ENCODE data around the gene WFDC6. TPM values are rescaled to one million over a fixed set of nuclear protein-coding genes. Genes with fewer than 3 reads are reported as not detected.

The WFDC6 gene
- total and polyA plus RNA-seq, 2 of the 8 experiments (the other 6 are each of a cell fraction or from before 2014, with no cell fraction given), result not detected

DNA sequence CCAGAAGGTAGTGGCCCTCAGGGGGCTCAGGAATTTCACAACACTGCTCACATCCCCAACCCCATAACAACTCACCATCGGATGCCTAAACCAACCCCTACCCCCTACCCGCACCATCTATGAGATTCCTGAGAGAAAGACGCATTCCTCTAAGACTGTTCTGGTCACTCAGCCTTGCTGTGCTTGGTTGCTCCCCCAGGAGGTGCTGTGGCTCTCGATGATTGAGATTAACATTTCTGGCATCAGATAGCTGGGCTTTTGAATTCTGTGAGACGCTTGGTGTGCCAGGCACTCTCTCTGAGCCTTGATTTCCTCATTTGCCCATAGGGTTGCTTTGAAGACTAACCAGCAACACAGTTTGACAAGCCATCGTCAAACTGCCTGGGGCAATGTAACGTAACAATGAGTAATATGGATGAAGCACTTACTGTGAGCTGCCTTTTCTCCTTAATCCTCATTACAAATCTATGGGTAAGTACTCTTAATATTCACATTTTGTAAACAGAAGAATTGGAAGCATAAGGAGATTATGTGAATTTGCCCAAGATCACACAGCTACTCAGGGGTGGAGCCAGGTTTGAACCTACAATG lies 978 bp downstream of the WFDC6 start:
- TF ChIP-seq TEAD4 (IDR thresholded peaks at IDR 0.05; ENCODE audit: low read depth, low read length) (peak; percentile 48; the same call in 1 of the 2 replicates), NRF1 (IDR thresholded peaks at IDR 0.05; ENCODE audit: low read depth, low read length) (no peak), CEBPB (IDR thresholded peaks at IDR 0.05; ENCODE audit: low read depth, low read length) (0 out of 2 replicates have a peak, but pooled peaks have one; percentile 31), RAD21 (IDR thresholded peaks at IDR 0.05 in 1 of 2, conservative IDR thresholded peaks at IDR 0.05 in 1 of 2; ENCODE audit: low read depth in 2 of 2, low read length in 2 of 2) (peak; percentile 29 to 47; a peak in 2 of 4 replicates), RNF2 (IDR thresholded peaks at IDR 0.05; ENCODE audit: borderline replicate concordance, low read depth, low read length, missing control alignments, poor library complexity, severe bottlenecking) (no peak)
- TF ChIP-seq, protein P1, sequence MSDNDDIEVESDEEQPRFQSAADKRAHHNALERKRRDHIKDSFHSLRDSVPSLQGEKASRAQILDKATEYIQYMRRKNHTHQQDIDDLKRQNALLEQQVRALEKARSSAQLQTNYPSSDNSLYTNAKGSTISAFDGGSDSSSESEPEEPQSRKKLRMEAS (IDR thresholded peaks at IDR 0.05), result no peak
- TF ChIP-seq, protein P2, sequence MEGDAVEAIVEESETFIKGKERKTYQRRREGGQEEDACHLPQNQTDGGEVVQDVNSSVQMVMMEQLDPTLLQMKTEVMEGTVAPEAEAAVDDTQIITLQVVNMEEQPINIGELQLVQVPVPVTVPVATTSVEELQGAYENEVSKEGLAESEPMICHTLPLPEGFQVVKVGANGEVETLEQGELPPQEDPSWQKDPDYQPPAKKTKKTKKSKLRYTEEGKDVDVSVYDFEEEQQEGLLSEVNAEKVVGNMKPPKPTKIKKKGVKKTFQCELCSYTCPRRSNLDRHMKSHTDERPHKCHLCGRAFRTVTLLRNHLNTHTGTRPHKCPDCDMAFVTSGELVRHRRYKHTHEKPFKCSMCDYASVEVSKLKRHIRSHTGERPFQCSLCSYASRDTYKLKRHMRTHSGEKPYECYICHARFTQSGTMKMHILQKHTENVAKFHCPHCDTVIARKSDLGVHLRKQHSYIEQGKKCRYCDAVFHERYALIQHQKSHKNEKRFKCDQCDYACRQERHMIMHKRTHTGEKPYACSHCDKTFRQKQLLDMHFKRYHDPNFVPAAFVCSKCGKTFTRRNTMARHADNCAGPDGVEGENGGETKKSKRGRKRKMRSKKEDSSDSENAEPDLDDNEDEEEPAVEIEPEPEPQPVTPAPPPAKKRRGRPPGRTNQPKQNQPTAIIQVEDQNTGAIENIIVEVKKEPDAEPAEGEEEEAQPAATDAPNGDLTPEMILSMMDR (IDR thresholded peaks at IDR 0.05; ENCODE audit: control extremely low read depth in 1 of 3, insufficient read depth in 1 of 3, low read depth in 1 of 3, low read length in 3 of 3), result peak; percentile 43 to 75 (median 52)
- H3K27me3 ChIP-seq (replicated peaks in 1 of 4; ENCODE audit: control insufficient read depth in 3 of 4, extremely low read depth in 1 of 4, insufficient read depth in 3 of 4, low read length in 3 of 4), result no peaks in the 10 kb centered on the region
- H3K9ac ChIP-seq (replicated peaks in 1 of 4; ENCODE audit: extremely low read depth in 1 of 4, low read depth in 3 of 4, low read length in 3 of 4), result no peak overlapping the region
- POLR2A ChIA-PET (ENCODE audit: partially characterized antibody), result interaction anchor here (0.7 kb wide), 1 partner anchor 233 kb away, joined by 3 read pairs; no protein-coding TSS in a partner anchor
- 86% methylated on average over 7 of the region's 7 CpGs; no CpG with 5 or more reads in 1 of the 2 experiments for WGBS, 2 experiments (ENCODE audit: extremely low coverage in 1 of 2, insufficient coverage in 1 of 2, insufficient read length in 1 of 2, insufficient replicate concordance in 2 of 2, low coverage in 1 of 2, low lambda C conversion rate in 2 of 2, missing lambda C conversion rate in 1 of 2)
- no peak overlapping the region for H2BK12ac ChIP-seq (ENCODE audit: low read depth, low read length)
- no peak overlapping the region for H3K27ac ChIP-seq (ENCODE audit: low read depth, low read length)
- H4K20me1 ChIP-seq (replicated peaks in 1 of 2; ENCODE audit: control insufficient read depth in 1 of 2, insufficient read depth in 2 of 2, low read length in 2 of 2), result no peaks in the 10 kb centered on the region
- H2BK20ac ChIP-seq (ENCODE audit: low read length), result no peak overlapping the region
- H2BK120ac ChIP-seq (replicated peaks; ENCODE audit: low read depth, low read length), result no peak overlapping the region
- H2AFZ ChIP-seq (ENCODE audit: low read length), result no peak overlapping the region
- H4K91ac ChIP-seq (replicated peaks; ENCODE audit: insufficient read length, low read length), result no peak overlapping the region
- no peak overlapping the region for H3K4me3 ChIP-seq (ENCODE audit: extremely low read depth in 1 of 4, insufficient read depth in 2 of 4, low read depth in 3 of 4, low read length in 4 of 4)
- no peak overlapping the region for H3K14ac ChIP-seq (ENCODE audit: insufficient read length)
- H3K79me2 ChIP-seq (ENCODE audit: control insufficient read depth in 1 of 2, insufficient read depth in 2 of 2, low read length in 2 of 2), result no peaks in the 10 kb centered on the region
- no peak overlapping the region for H4K5ac ChIP-seq (ENCODE audit: insufficient read length, low read depth, low read length)
- H3K23ac ChIP-seq (ENCODE audit: insufficient read length), result no peak overlapping the region
- CTCF ChIA-PET (ENCODE audit: partially characterized antibody), result interaction anchor here (0.6 to 6.5 kb wide), 32 partner anchors 8 to 425 kb away, joined by 3 to 42 read pairs (median 4); partner anchors contain the start of gene EPPIN
- no peak overlapping the region for H2BK15ac ChIP-seq (ENCODE audit: low read length)
- H3K23me2 ChIP-seq (ENCODE audit: low read depth, low read length), result no peaks in the 10 kb centered on the region
- no peak overlapping the region for H3K4ac ChIP-seq (replicated peaks; ENCODE audit: insufficient read length, low read depth, low read length)
- peak in 1 of 2 experiments; percentile 65 for DNase-seq (ENCODE audit: low read depth in 1 of 2, low spot score in 2 of 2)
- H3K36me3 ChIP-seq (ENCODE audit: control insufficient read depth in 2 of 4, insufficient read depth in 4 of 4, low read length in 3 of 4), result no peaks in the 10 kb centered on the region
- H2BK5ac ChIP-seq (ENCODE audit: low read depth, low read length), result no peak overlapping the region
- H4K8ac ChIP-seq (ENCODE audit: extremely low read depth, insufficient read depth, low read length), result no peak overlapping the region
- H3K56ac ChIP-seq (replicated peaks; ENCODE audit: insufficient read length, low read depth, low read length), result no peak overlapping the region
- no peaks in the 10 kb centered on the region for H3K9me3 ChIP-seq (ENCODE audit: insufficient read depth in 2 of 2, low read depth in 1 of 2, low read length in 1 of 2)
- no peak overlapping the region for H2AK5ac ChIP-seq (ENCODE audit: low read depth, low read length)
- peak; percentile 36 for FAIRE-seq
- no peaks in the 10 kb centered on the region for H3K79me1 ChIP-seq (ENCODE audit: low read depth, low read length)
- H3K18ac ChIP-seq (ENCODE audit: extremely low read depth, low read length), result no peak overlapping the region
- H3K4me1 ChIP-seq (replicated peaks in 1 of 4; ENCODE audit: control insufficient read depth in 3 of 4, insufficient read depth in 4 of 4, low read length in 3 of 4), result no peaks in the 10 kb centered on the region
- H3K4me2 ChIP-seq (ENCODE audit: insufficient read depth in 1 of 2, low read depth in 2 of 2, low read length in 2 of 2), result no peak overlapping the region
